SIG-M5 treated with dmso at 0.1 percent for 504 hours (cell line): ENCODE data around the gene RRAGB.
"Not testable (repeated sequence)": the region's sequence is repeated elsewhere in the genome, so short reads cannot be mapped to it uniquely, and the experiment has no call there.

Experiments
- DNase-seq: peaks from one replicate; lab custom pipeline; 2025; ENCODE audit not compliant: unreplicated experiment; lab: John Stamatoyannopoulos, UW

Gene RRAGB

GRCh38 chrX:55717521-55718497 is at the start of gene RRAGB:
Gene RRAGB, plus strand, starts transcription at chrX:55717749. Its CDS starts 579 bp downstream, at chrX:55718328.
- peak; percentile 93 for DNase-seq

DNA sequence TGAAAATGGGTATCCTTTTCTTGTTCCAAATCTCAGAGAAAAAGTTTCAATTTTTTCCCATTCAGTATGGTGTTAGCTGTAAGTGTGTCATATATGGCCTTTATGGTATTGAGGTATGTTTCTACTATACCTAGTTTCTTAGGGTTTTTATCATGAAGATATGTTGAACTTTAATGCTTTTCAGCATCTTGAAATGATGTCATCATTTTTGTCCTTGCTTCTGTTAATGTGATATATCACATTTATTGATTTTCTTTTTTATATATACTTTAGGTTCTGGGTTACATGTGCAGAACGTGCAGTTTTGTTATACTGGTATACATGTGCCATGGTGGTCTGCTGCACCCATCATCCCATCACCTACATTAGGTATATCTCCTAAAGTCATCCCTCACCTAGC is 49.5 kb upstream of the RRAGB start:
- no peak for DNase-seq

DNA sequence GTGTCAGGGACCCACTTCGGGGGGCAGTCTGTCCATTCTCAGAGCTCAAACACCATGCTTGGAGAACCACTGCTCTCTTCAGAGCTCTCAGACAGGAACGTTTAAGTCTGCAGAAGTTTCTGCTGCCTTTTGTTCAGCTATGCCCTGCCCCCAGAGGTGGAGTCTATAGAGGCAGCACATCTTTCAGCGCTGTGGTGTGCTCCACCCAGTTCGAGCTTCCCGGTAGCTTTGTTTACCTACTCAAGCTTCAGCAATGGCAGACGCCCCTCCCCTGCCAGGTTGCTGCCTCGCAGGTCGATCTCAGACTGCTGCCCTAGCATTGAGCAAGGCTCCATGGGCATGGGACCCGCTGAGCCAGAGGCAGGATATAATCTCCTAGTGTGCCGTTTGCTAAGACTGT is 29.0 kb upstream of the RRAGB start:
- not testable (repeated sequence) for DNase-seq

DNA sequence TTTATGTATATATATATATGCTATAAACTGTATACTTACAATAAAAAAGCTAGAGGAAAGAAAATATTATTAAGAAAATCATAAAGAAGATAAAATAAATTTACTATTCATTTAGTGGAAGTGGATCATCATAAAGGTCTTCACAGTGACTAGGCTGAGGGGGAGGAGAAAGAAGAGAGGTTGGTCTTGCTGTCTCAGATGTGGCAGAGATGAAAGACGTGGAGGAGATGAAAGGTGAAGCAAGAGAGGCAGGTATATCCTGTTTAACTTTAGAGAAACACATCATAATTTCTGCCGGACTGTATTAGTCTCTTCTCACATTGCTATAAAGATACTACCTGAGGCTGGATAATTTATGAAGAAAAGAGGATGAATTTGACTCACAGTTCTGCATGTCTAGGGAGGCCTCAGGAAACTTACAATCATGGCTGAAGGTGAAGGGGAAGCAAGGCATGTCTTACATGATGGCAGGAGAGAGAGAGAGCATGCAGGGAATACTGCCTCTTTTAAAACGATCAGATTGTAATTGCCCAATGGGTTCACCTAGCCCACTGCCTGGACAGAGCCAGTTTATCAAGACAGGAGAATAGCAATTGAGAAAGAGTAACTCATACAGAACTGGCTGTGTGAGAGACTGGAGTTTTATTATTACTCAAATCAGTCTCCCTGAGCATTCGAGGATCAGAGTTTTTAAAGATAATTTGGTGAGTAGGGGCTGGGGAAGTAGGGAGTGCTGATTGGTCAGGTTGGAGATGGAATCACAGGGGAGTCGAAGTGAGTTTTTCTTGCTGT is 22.1 kb upstream of the RRAGB start:
- DNase-seq, result no peak

- DNase-seq, result no peak
Measured at GRCh38 chrX:55697381-55697780, 20.2 kb upstream of the RRAGB start.

DNA sequence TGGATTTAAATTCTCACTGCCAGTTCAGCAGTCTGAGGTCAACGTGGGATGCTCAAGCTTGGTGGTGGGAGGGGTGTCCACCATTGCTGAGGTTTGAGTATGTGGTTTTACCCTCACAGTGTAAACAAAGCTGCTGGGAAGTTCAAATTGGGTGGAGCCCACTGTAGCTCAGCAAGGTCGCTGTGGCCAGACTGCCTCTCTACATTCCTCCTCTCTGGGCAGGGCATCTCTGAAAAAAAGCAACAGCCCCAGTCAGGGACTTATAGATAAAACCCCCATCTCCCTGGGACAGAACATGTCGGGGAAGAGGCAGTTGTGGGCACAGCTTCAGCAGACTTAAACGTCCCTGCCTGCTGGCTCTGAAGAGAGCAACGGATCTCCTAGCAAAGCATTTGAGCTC is 14.9 kb upstream of the RRAGB start:
- no peak for DNase-seq

GRCh38 chrX:55703436-55703835 is 14.1 kb upstream of the RRAGB start:
- not testable (repeated sequence) for DNase-seq

- DNase-seq, result peak; percentile 68
Measured at GRCh38 chrX:55705066-55705465, 12.5 kb upstream of the RRAGB start.

DNA sequence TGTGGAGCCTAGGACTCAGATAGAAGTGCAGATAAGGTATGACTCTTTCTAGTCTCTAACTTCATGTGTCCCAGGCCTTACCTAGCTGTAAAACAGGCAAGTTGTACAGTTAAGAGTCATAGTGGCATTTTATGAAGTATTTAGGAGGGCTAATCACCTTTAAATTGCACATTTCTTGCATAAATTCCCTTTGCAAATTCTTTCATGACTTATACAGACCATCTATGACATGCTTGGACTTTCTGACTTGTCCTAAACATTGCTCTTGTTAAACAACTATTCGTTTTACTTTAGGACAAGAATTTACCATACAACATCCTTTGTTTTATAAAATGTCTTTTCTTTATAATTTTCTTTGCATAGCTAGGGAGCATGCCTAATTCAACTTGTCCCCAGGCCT is 7.8 kb upstream of the RRAGB start:
- no peak for DNase-seq

- no peak for DNase-seq
Measured at GRCh38 chrX:55710701-55711100, 6.8 kb upstream of the RRAGB start.

DNA sequence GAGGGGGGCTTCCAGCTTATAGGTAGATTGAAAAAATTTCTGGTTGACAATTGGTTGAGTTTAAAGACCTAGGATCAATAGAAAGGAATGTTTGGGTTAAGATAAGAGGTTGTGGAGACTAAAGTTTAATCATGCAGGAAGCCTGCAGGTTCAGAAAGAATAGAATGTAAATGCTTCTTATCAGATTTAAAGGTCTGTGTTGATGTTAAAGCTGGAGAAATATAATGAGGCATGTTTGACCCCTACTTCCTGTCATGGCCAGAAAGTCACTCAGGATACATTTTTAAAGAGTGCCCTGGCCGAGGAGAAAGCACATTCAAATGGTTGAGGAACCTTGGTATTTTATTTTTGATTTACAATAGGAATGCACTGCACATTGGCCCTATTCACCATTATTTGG is 3.9 kb upstream of the RRAGB start:
- no peak for DNase-seq

- peak; percentile 91 for DNase-seq
Measured at GRCh38 chrX:55714161-55714560, 3.4 kb upstream of the RRAGB start.

DNA sequence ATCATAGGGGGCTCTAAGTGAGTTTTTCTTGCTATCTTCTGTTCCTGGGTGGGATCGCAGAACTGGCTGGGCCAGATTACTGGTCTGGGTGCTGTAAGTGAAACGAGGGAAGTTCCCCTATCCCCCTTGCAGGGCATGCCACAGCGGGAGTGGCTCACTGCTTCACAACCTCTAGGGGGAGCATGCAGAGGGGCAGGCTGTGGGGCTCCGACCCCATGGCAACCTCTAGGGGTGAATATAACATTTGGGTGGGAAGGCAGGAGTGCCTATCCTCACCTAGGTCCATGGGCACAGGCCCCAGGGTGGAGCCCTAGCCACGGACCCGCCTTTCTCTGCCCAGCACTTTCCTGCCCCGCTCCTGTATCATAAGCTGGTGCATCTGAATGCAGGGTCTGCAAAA is 1.7 kb upstream of the RRAGB start:
- DNase-seq, result peak; percentile 38

- no peak for DNase-seq
Measured at GRCh38 chrX:55716937-55717336, 612 bp upstream of the RRAGB start.

DNA sequence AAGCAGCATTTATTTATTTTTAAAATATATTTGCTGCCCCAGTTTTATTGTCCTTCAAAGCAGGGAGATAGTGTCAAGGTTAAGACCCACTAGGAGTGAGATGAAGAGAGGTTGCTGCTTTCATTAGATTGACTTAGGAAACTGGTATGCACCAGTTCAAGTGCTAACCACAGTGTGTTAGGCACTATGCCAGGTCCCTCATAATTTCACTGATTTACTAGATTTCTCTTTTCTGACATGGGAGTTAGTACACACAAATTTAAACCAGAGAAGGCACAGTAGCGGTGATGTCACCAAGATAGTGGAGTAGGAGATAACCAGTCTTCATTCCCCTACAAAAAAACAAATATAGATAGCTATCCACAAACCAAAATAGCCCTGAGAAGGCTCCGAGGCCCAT is 14.3 kb downstream of the RRAGB start:
- DNase-seq, result no peak

DNA sequence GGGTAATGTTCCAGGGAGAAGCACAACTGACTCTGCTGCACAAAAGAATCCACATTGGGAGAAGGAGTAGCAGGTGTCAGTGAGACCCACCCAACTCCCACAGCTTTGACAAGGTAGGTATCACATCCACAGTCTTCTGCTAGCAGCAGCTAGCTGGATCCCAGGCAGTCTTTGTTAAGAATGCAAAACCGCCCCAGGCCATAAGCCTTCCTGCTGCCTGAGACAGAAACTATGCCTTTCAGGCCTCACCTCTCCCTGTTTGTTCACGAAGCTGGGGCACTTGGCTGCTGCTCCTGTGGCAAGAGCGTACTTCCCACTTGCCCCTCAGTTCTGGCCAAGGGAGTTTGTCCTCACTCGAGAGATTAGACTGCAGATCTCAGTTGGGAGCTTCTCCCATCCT is 21.4 kb downstream of the RRAGB start:
- no peak for DNase-seq

DNA sequence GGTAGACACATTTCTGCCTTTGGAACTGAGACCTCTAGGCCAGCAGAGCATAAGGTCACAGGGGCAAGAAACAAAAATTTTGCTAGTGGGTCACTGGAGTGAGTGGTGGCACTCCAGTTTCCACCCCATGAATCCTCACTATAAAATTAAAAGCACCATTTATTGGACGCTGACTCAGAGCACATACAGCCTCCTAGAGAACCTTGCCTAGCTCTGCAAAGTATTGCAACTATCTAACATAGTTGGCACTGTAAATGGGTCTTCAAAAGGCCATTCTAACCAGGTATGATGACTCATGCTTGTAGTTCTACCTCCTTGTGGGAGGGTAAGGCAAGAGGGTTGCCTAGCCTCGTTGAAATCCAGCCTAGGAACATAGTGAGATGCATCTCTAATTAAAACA is 25.1 kb downstream of the RRAGB start:
- DNase-seq, result no peak

- not testable (repeated sequence) for DNase-seq
Measured at GRCh38 chrX:55748463-55748862, 30.9 kb downstream of the RRAGB start.

- no peak for DNase-seq
Measured at GRCh38 chrX:55750256-55750655, 32.7 kb downstream of the RRAGB start.

DNA sequence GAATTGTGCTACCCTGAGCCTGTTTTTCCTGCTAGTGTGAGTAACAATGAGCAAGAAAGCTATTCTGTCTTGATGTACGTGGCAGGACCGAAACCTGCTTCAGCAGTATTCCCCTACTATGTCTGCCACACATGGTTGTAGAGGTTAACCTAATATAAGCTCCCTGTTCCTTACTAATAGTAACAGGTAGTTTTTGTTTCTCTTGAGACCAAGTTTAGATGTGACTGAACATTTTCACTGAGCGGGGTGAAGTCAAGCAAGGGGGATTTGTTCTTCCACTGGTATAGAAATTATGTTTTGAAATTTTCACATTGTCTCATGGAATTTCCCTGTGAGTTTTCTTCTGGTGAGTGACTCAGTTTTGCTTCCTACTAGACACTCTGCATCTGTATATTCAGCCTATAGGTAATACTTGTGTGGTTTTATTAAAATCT is 37.3 kb downstream of the RRAGB start:
- no peak for DNase-seq

- DNase-seq, result no peak
Measured at GRCh38 chrX:55758033-55758432, 40.5 kb downstream of the RRAGB start.

DNA sequence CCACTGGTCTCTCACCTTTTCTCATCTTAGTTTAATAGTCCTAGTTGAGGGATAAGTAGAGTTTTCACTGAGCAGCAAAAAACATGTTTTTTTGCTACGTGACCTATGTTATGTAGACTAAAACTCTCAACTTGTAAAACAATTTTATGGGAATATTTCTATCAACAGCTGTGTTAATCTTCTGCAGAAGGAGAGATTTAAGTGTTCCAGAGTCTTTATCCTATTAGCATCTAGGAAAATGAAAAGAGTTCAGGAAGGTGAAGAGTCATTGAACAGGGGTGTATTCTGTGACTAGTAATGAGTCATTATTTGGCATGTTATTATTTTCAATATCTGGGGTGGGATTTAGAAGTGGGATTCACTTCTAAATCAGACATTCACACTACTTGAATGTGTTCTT is 41.9 kb downstream of the RRAGB start:
- no peak for DNase-seq
